Activated B cell treated with CpG ODN at 0.5 μM for 24 hours (primary cell): ENCODE results near the gene LZTS2. TPM values are rescaled to one million over a fixed set of nuclear protein-coding genes. Genes with fewer than 3 reads are reported as not detected.
A peak's percentile ranks its signal among the peaks of the same experiment; 100 is the strongest.

Experiments used
- ATAC-seq: fragments of 200-7000 bp; cut with Tn5 transposase; one replicate; pipeline ENCODE4 v1.10.0; 2021; ENCODE audit warnings: low read depth, mild to moderate bottlenecking, moderate library complexity
- CTCF ChIA-PET: fragments of 350-600 bp; sonication (Branson Sonifier 250); formaldehyde crosslinking; loops from one replicate; lab custom pipeline; 2021; ENCODE audit warnings: antibody characterized with exemption; lab: Charles Lee
- POLR2A ChIA-PET: fragments of 350-600 bp; sonication (Branson Sonifier 250); formaldehyde crosslinking; loops from one replicate; lab custom pipeline; 2021; ENCODE audit warnings: antibody characterized with exemption; lab: Charles Lee
- DNase-seq: peaks from one replicate; pipeline ENCODE4 v3.0.0; 2022
- H3K27ac Mint-ChIP-seq: one replicate; pipeline ENCODE4 v1.8.0; 2020; ENCODE audit warnings: mixed read lengths
- H3K27me3 Mint-ChIP-seq: one replicate; pipeline ENCODE4 v1.8.0; 2021; ENCODE audit warnings: mixed read lengths
- H3K36me3 Mint-ChIP-seq: one replicate; pipeline ENCODE4 v1.8.0; 2021; ENCODE audit warnings: low read depth, mixed read lengths
- H3K4me1 Mint-ChIP-seq: one replicate; pipeline ENCODE4 v1.8.0; 2021; ENCODE audit warnings: mixed read lengths
- H3K4me3 Mint-ChIP-seq: one replicate; pipeline ENCODE4 v1.8.0; 2020; ENCODE audit warnings: mild to moderate bottlenecking, mixed read lengths
- H3K9me3 Mint-ChIP-seq: one replicate; pipeline ENCODE4 v1.8.0; 2020; ENCODE audit warnings: mixed read lengths
- CTCF ChIP-seq: fragments of 200-600 bp; IDR thresholded peaks from one replicate; pipeline ENCODE4 v1.8.0; 2022; ENCODE audit warnings: antibody characterized with exemption, mild to moderate bottlenecking
- intact Hi-C: fragments of 100-400 bp; cut with micrococcal nuclease; formaldehyde crosslinking; loops from one replicate; pipeline ENCODE4 v1.15.1; 2024
- total RNA-seq: library from RNA; stranded (reverse); gene quantifications from 2 replicates; pipeline ENCODE4 v1.2.3, GENCODE V29; 2022

The LZTS2 gene
- 12.6 and 14.9 TPM in 2 replicates for total RNA-seq

GRCh38 chr10:100999742-101000126, at the start of gene LZTS2:
TSS of gene LZTS2 (plus strand) at chr10:100999808. CDS start at chr10:101002539, 2,731 bp downstream.
- Mint-ChIP-seq H3K36me3 (peaks cover 14% of the 10 kb centered on the region), H3K4me3 (peak within 1 kb of the TSS; percentile 87), H3K4me1 (peaks cover 30% of the 10 kb centered on the region), H3K27ac (peak within 1 kb of the TSS; percentile 88), H3K27me3 (no peaks in the 10 kb centered on the region), H3K9me3 (no peaks in the 10 kb centered on the region)
- TF ChIP-seq CTCF, result no peak
- intact Hi-C loops, result loop anchor here (1.0 to 5.0 kb wide), 6 partner anchors 14 to 1643 kb away; partner anchors contain the start of genes HIF1AN, PDZD7, SFXN3 and TRIM8
- no peak for DNase-seq
- no peak for ATAC-seq
- ChIA-PET CTCF (interaction anchor here (0.7 kb wide), 1 partner anchor 15 kb away, joined by 4 read pairs; no protein-coding TSS in a partner anchor), POLR2A (interaction anchor here (1.3 to 4.5 kb wide), 2 partner anchors 13 to 31 kb away, joined by 7 to 54 read pairs; partner anchors contain the start of genes MRPL43, PDZD7, SFXN3 and TWNK)

- DNase-seq (no peak), ATAC-seq (no peak)
- H3K9me3 Mint-ChIP-seq, result no peaks in the 10 kb centered on the region
- intact Hi-C loops, result no loop called here
- POLR2A ChIA-PET, result no interaction called here
- H3K4me3 Mint-ChIP-seq, result no peak overlapping the region
- H3K4me1 Mint-ChIP-seq, result no peaks in the 10 kb centered on the region
- CTCF ChIA-PET, result no interaction called here
- TF ChIP-seq CTCF, result no peak
- no peaks in the 10 kb centered on the region for H3K27me3 Mint-ChIP-seq
- peaks cover 60% of the 10 kb centered on the region for H3K36me3 Mint-ChIP-seq
- no peak overlapping the region for H3K27ac Mint-ChIP-seq
These were observed 39.4 kb upstream of the LZTS2 start for GRCh38 chr10:100960251-100960650.

GRCh38 chr10:100962351-100963080, 37.1 kb upstream of the LZTS2 start:
- no peak for ATAC-seq
- peaks cover 48% of the 10 kb centered on the region for H3K36me3 Mint-ChIP-seq
- TF ChIP-seq CTCF, result no peak
- intact Hi-C loops, result no loop called here
- H3K4me1 Mint-ChIP-seq, result no peaks in the 10 kb centered on the region
- CTCF ChIA-PET, result no interaction called here
- H3K4me3 Mint-ChIP-seq, result no peak overlapping the region
- no peaks in the 10 kb centered on the region for H3K9me3 Mint-ChIP-seq
- H3K27me3 Mint-ChIP-seq, result no peaks in the 10 kb centered on the region
- no peak overlapping the region for H3K27ac Mint-ChIP-seq
- POLR2A ChIA-PET, result no interaction called here
- DNase-seq, result no peak

GRCh38 chr10:100963826-100964225, 35.8 kb upstream of the LZTS2 start:
- intact Hi-C loops, result no loop called here
- DNase-seq (no peak), ATAC-seq (no peak)
- ChIA-PET POLR2A (no interaction called here), CTCF (no interaction called here)
- Mint-ChIP-seq H3K9me3 (no peaks in the 10 kb centered on the region), H3K36me3 (peaks cover 40% of the 10 kb centered on the region), H3K27me3 (no peaks in the 10 kb centered on the region), H3K4me1 (peaks cover 6% of the 10 kb centered on the region), H3K4me3 (no peak overlapping the region), H3K27ac (no peak overlapping the region)
- TF ChIP-seq CTCF, result no peak

GRCh38 chr10:100965820-100966219, 33.8 kb upstream of the LZTS2 start:
- Mint-ChIP-seq H3K27me3 (no peaks in the 10 kb centered on the region), H3K9me3 (no peaks in the 10 kb centered on the region), H3K4me3 (no peak overlapping the region), H3K36me3 (peaks cover 24% of the 10 kb centered on the region), H3K27ac (no peak overlapping the region), H3K4me1 (peaks cover 11% of the 10 kb centered on the region)
- CTCF ChIA-PET, result interaction anchor here (0.9 to 1.6 kb wide), 3 partner anchors 10 to 51 kb away, joined by 3 to 4 read pairs (median 4); no protein-coding TSS in a partner anchor
- ATAC-seq, result no peak
- no peak for DNase-seq
- TF ChIP-seq CTCF, result no peak
- intact Hi-C loops, result no loop called here
- POLR2A ChIA-PET, result no interaction called here
